Spleen (tissue), 7 donors: Measurements from ENCODE around the gene PDGFD.

ENCODE experiments used
- CTCF ChIP-seq, 11 experiments: fragments of 200-600 bp in 7 of 11; fragments of 450-650 bp in 4 of 11; sonication (generic) in 4 of 11; IDR thresholded peaks in 8 of 11; conservative IDR thresholded peaks in 3 of 11; 1 replicate in 7 of 11; 2 replicates in 4 of 11; pipeline versions ENCODE4 v1.4.0 to v1.8.0; 2016 to 2021; ENCODE audit warnings: antibody characterized with exemption in 11 of 11, inconsistent platforms in 4 of 11, mild to moderate bottlenecking in 1 of 11
- POLR2A ChIP-seq, 3 donors: fragments of 450-650 bp; IDR thresholded peaks; one replicate each; pipeline ENCODE4 v1.5.1; 2017; ENCODE audit warnings: antibody characterized with exemption in 3 of 3, mild to moderate bottlenecking in 1 of 3
- POLR2AphosphoS5 ChIP-seq, 3 donors: sonication (generic); formaldehyde crosslinking; IDR thresholded peaks; one replicate each; pipeline ENCODE4 v1.5.1; 2017; ENCODE audit warnings: antibody characterized with exemption in 3 of 3
- donor health status: DM: no; HTN: no; CAD: no; lungs with moderate emphysema.
- donor health status: DM: no; HTN: no; CAD: no.
- donor health status: DM: no; HTN: no; CAD: no.

DNA sequence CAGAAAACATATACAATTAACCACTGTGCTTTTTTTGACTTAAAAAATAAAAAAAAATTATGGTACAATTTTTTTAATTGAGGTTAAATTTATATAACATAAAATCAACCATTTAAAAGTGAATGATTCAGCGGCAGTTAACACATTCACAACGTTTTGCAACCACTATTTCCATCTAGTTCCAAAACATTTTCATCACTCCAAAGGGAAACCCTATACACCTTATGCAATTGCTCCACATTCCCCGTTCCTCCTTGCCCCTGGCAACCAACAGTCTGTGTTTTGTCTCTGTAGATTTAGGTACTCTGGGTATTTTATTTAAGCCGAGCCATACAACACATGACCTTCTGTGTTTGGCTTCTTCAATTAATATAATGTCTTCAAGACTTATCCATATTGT is 112.2 kb downstream of the PDGFD start:
- TF ChIP-seq CTCF (IDR thresholded peaks at IDR 0.05 in 8 of 11, conservative IDR thresholded peaks at IDR 0.05 in 3 of 11), result no peak
- no peak for TF ChIP-seq POLR2AphosphoS5 (IDR thresholded peaks at IDR 0.05)
- no peak for TF ChIP-seq POLR2A (IDR thresholded peaks at IDR 0.05)
